ENCODE data around the gene ATP1A3. TPM values are rescaled to one million over a fixed set of nuclear protein-coding genes. Genes with fewer than 3 reads are reported as not detected.

The ATP1A3 gene
- total RNA-seq, 1 experiment from 2014 or later: 34.2 TPM

DNA sequence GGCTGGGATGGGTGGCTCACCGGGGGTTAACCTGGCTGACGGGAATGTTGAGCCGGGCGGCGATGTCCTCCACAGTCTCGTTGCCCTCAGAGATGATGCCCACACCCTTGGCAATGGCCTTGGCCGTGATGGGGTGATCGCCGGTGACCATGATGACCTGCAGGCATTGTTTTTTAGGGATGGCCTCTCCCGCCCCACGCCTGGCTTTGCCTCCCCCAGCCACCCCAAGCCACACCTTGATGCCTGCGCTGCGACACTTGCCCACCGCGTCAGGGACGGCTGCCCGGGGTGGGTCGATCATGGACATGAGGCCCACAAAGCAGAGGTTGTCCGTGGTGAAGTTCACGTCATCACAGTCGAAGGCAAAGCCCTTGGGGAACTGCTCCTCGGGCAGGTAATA is 16.1 kb downstream of the ATP1A3 start:
- CTCF ChIA-PET: interaction anchor here (1.5 kb wide), 1 partner anchor 51 kb away, joined by 4 read pairs; no protein-coding TSS in a partner anchor
- DNase-seq (ENCODE audit: low spot score): no peak

More for the DNA sequence above, 16.1 kb downstream of the ATP1A3 start:
- Mint-ChIP-seq H3K4me3 (no peak overlapping the region), H3K27me3 (ENCODE audit: low read depth) (no peaks in the 10 kb centered on the region), H3K36me3 (peaks cover 8% of the 10 kb centered on the region), H3K4me1 (no peaks in the 10 kb centered on the region), H3K9me3 (no peaks in the 10 kb centered on the region), H3K27ac (no peak overlapping the region)
- POLR2A ChIA-PET: no interaction called here
- TF ChIP-seq, protein P1, sequence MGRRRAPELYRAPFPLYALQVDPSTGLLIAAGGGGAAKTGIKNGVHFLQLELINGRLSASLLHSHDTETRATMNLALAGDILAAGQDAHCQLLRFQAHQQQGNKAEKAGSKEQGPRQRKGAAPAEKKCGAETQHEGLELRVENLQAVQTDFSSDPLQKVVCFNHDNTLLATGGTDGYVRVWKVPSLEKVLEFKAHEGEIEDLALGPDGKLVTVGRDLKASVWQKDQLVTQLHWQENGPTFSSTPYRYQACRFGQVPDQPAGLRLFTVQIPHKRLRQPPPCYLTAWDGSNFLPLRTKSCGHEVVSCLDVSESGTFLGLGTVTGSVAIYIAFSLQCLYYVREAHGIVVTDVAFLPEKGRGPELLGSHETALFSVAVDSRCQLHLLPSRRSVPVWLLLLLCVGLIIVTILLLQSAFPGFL (CRISPR knock-in tag; IDR thresholded peaks at IDR 0.05; ENCODE audit: borderline replicate concordance): no peak
- TF ChIP-seq NR2C2 (CRISPR knock-in tag; IDR thresholded peaks at IDR 0.05) (no peak), NFE2L1 (CRISPR knock-in tag; IDR thresholded peaks at IDR 0.05) (no peak), GRHL2 (CRISPR knock-in tag; IDR thresholded peaks at IDR 0.05; ENCODE audit: insufficient replicate concordance, severe bottlenecking) (no peak), FOXK1 (CRISPR knock-in tag; IDR thresholded peaks at IDR 0.05) (no peak), TEAD1 (CRISPR knock-in tag; IDR thresholded peaks at IDR 0.05) (no peak), TEAD4 (CRISPR knock-in tag; IDR thresholded peaks at IDR 0.05) (no peak), NR1H2 (CRISPR knock-in tag; IDR thresholded peaks at IDR 0.05) (no peak), OVOL2 (CRISPR knock-in tag; IDR thresholded peaks at IDR 0.05; ENCODE audit: borderline replicate concordance) (no peak), ZNF138 (CRISPR knock-in tag; conservative IDR thresholded peaks at IDR 0.05) (no peak), ZNF219 (CRISPR knock-in tag; IDR thresholded peaks at IDR 0.05; ENCODE audit: borderline replicate concordance) (no peak), KAT7 (CRISPR knock-in tag; IDR thresholded peaks at IDR 0.05; ENCODE audit: borderline replicate concordance) (no peak), SMAD3 (CRISPR knock-in tag; IDR thresholded peaks at IDR 0.05; ENCODE audit: borderline replicate concordance) (no peak)
- TF ChIP-seq, protein P2, sequence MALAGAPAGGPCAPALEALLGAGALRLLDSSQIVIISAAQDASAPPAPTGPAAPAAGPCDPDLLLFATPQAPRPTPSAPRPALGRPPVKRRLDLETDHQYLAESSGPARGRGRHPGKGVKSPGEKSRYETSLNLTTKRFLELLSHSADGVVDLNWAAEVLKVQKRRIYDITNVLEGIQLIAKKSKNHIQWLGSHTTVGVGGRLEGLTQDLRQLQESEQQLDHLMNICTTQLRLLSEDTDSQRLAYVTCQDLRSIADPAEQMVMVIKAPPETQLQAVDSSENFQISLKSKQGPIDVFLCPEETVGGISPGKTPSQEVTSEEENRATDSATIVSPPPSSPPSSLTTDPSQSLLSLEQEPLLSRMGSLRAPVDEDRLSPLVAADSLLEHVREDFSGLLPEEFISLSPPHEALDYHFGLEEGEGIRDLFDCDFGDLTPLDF (CRISPR knock-in tag; IDR thresholded peaks at IDR 0.05): no peak
- TF ChIP-seq, protein P3, sequence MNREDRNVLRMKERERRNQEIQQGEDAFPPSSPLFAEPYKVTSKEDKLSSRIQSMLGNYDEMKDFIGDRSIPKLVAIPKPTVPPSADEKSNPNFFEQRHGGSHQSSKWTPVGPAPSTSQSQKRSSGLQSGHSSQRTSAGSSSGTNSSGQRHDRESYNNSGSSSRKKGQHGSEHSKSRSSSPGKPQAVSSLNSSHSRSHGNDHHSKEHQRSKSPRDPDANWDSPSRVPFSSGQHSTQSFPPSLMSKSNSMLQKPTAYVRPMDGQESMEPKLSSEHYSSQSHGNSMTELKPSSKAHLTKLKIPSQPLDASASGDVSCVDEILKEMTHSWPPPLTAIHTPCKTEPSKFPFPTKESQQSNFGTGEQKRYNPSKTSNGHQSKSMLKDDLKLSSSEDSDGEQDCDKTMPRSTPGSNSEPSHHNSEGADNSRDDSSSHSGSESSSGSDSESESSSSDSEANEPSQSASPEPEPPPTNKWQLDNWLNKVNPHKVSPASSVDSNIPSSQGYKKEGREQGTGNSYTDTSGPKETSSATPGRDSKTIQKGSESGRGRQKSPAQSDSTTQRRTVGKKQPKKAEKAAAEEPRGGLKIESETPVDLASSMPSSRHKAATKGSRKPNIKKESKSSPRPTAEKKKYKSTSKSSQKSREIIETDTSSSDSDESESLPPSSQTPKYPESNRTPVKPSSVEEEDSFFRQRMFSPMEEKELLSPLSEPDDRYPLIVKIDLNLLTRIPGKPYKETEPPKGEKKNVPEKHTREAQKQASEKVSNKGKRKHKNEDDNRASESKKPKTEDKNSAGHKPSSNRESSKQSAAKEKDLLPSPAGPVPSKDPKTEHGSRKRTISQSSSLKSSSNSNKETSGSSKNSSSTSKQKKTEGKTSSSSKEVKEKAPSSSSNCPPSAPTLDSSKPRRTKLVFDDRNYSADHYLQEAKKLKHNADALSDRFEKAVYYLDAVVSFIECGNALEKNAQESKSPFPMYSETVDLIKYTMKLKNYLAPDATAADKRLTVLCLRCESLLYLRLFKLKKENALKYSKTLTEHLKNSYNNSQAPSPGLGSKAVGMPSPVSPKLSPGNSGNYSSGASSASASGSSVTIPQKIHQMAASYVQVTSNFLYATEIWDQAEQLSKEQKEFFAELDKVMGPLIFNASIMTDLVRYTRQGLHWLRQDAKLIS (CRISPR knock-in tag; IDR thresholded peaks at IDR 0.05; ENCODE audit: borderline replicate concordance): no peak
- TF ChIP-seq, protein P4, sequence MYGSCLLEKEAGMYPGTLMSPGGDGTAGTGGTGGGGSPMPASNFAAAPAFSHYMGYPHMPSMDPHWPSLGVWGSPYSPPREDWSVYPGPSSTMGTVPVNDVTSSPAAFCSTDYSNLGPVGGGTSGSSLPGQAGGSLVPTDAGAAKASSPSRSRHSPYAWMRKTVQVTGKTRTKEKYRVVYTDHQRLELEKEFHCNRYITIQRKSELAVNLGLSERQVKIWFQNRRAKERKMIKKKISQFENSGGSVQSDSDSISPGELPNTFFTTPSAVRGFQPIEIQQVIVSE (CRISPR knock-in tag; IDR thresholded peaks at IDR 0.05; ENCODE audit: borderline replicate concordance): no peak
- TF ChIP-seq, protein P5, sequence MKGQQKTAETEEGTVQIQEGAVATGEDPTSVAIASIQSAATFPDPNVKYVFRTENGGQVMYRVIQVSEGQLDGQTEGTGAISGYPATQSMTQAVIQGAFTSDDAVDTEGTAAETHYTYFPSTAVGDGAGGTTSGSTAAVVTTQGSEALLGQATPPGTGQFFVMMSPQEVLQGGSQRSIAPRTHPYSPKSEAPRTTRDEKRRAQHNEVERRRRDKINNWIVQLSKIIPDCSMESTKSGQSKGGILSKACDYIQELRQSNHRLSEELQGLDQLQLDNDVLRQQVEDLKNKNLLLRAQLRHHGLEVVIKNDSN (CRISPR knock-in tag; IDR thresholded peaks at IDR 0.05): no peak
- TF ChIP-seq, protein P6, sequence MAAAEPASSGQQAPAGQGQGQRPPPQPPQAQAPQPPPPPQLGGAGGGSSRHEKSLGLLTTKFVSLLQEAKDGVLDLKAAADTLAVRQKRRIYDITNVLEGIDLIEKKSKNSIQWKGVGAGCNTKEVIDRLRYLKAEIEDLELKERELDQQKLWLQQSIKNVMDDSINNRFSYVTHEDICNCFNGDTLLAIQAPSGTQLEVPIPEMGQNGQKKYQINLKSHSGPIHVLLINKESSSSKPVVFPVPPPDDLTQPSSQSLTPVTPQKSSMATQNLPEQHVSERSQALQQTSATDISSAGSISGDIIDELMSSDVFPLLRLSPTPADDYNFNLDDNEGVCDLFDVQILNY (CRISPR knock-in tag; IDR thresholded peaks at IDR 0.05): no peak
- TF ChIP-seq, protein P7, sequence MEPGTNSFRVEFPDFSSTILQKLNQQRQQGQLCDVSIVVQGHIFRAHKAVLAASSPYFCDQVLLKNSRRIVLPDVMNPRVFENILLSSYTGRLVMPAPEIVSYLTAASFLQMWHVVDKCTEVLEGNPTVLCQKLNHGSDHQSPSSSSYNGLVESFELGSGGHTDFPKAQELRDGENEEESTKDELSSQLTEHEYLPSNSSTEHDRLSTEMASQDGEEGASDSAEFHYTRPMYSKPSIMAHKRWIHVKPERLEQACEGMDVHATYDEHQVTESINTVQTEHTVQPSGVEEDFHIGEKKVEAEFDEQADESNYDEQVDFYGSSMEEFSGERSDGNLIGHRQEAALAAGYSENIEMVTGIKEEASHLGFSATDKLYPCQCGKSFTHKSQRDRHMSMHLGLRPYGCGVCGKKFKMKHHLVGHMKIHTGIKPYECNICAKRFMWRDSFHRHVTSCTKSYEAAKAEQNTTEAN (CRISPR knock-in tag; IDR thresholded peaks at IDR 0.05): no peak
- ATAC-seq: no peak

Measured in WTC11 (cell line).